A549 (cell line): ENCODE measurements around the gene CALU.

Experiments used
- ATOH8 ChIP-seq: fragments of 250-450 bp; sonication (Bioruptor Pico); IDR thresholded peaks from 2 replicates; pipeline ENCODE4 v1.5.0; 2020; ENCODE audit warnings: low read depth, mild to moderate bottlenecking, moderate library complexity
- CHD2 ChIP-seq: fragments of 150-350 bp; IDR thresholded peaks from 2 replicates; pipeline ENCODE4 v1.6.1; 2014; ENCODE audit warnings: low read length; ENCODE audit not compliant: partially characterized antibody
- CTCF ChIP-seq: fragments of >200 bp; sonication (Bioruptor Twin); formaldehyde crosslinking; IDR thresholded peaks from 3 replicates; pipeline ENCODE4 v1.5.1; 2016
- EP300 ChIP-seq, 2 experiments: fragments of >200 bp; sonication (Bioruptor Twin); formaldehyde crosslinking; IDR thresholded peaks; 2 replicates in 1 of 2; 3 replicates in 1 of 2; pipeline ENCODE4 v1.6.1; 2016 to 2017
- ESRRA ChIP-seq: fragments of 150-350 bp; IDR thresholded peaks from 2 replicates; pipeline ENCODE4 v1.6.1; 2014; ENCODE audit warnings: mild to moderate bottlenecking, low read length, borderline replicate concordance
- FOXS1 ChIP-seq: fragments of 250-450 bp; sonication (Bioruptor Pico); IDR thresholded peaks from 2 replicates; pipeline ENCODE4 v1.5.0; 2020; ENCODE audit warnings: mild to moderate bottlenecking, moderate library complexity
- JUNB ChIP-seq: fragments of >200 bp; sonication (Bioruptor Twin); formaldehyde crosslinking; IDR thresholded peaks from 2 replicates; pipeline ENCODE4 v1.6.1; 2016
- MAZ ChIP-seq: fragments of 150-350 bp; IDR thresholded peaks from 2 replicates; pipeline ENCODE4 v1.6.1; 2014; ENCODE audit warnings: antibody characterized with exemption, low read depth, low read length, borderline replicate concordance
- NFE2L2 ChIP-seq: fragments of 150-350 bp; conservative IDR thresholded peaks from 2 replicates; pipeline ENCODE4 v1.6.1; 2014; ENCODE audit warnings: low read length
- POLR2A ChIP-seq: IDR thresholded peaks from 2 replicates; pipeline ENCODE4 v1.6.1; 2012; ENCODE audit warnings: mild to moderate bottlenecking, low read length
- RAD21 ChIP-seq, 2 experiments: fragments of >200 bp in 1 of 2; sonication (Bioruptor Twin) in 1 of 2; formaldehyde crosslinking in 1 of 2; IDR thresholded peaks in 1 of 2; conservative IDR thresholded peaks in 1 of 2; 2 replicates in 1 of 2; 3 replicates in 1 of 2; pipeline ENCODE4 v1.6.1; 2012 to 2018; ENCODE audit warnings: inconsistent platforms in 1 of 2
- RCOR1 ChIP-seq: fragments of 150-350 bp; IDR thresholded peaks from 2 replicates; pipeline ENCODE4 v1.6.1; 2014; ENCODE audit warnings: antibody characterized with exemption, low read length, low read depth
- REST ChIP-seq: fragments of 200-600 bp; sonication (generic); IDR thresholded peaks from 2 replicates; pipeline ENCODE4 v1.6.1; 2016; ENCODE audit warnings: antibody characterized with exemption, mild to moderate bottlenecking, moderate library complexity
- SMC3 ChIP-seq: fragments of >200 bp; sonication (Bioruptor Twin); formaldehyde crosslinking; IDR thresholded peaks from 3 replicates; pipeline ENCODE4 v1.6.1; 2018; ENCODE audit warnings: inconsistent platforms

GRCh38 chr7:128757203-128757602, 18.0 kb downstream of the CALU start:
- TF ChIP-seq CTCF (no peak), REST (no peak), ESRRA (no peak), CHD2 (no peak), NFE2L2 (no peak), MAZ (no peak), ATOH8 (CRISPR knock-in tag) (no peak), RAD21 (conservative IDR thresholded peaks at IDR 0.05 in 1 of 2, IDR thresholded peaks at IDR 0.05 in 1 of 2) (no peak), POLR2A (no peak), RCOR1 (no peak), EP300 (IDR thresholded peaks at IDR 0.05) (no peak), SMC3 (no peak), JUNB (no peak), FOXS1 (CRISPR knock-in tag) (no peak)
